SH-SY5Y (cell line): Measurements from ENCODE around the gene MYO18B.

Experiments
- GATA2 ChIP-seq: IDR thresholded peaks from 2 replicates; pipeline ENCODE4 v1.6.1; 2011; ENCODE audit warnings: mild to moderate bottlenecking, low read depth, low read length
- GATA3 ChIP-seq: IDR thresholded peaks from 2 replicates; pipeline ENCODE4 v1.6.1; 2011; ENCODE audit warnings: low read depth, mild to moderate bottlenecking, low read length, moderate library complexity

MYO18B gene

GRCh38 chr22:25772288-25772687, 30.3 kb downstream of the MYO18B start:
- TF ChIP-seq GATA2 (no peak), GATA3 (no peak)

GRCh38 chr22:25774575-25775026, 32.6 kb downstream of the MYO18B start:
- TF ChIP-seq GATA2: no peak
- TF ChIP-seq GATA3: no peak

GRCh38 chr22:25775531-25775930, 33.5 kb downstream of the MYO18B start:
- TF ChIP-seq GATA2 (no peak), GATA3 (no peak)

GRCh38 chr22:25777411-25777810, 35.4 kb downstream of the MYO18B start:
- TF ChIP-seq GATA2 (no peak), GATA3 (no peak)

- TF ChIP-seq GATA3 (no peak), GATA2 (no peak)
These were observed 35.9 kb downstream of the MYO18B start for GRCh38 chr22:25777870-25778269.

- TF ChIP-seq GATA3 (no peak), GATA2 (no peak)
These were observed 37.4 kb downstream of the MYO18B start for GRCh38 chr22:25779426-25779825.

- no peak for TF ChIP-seq GATA2
- TF ChIP-seq GATA3: no peak
These were observed 37.9 kb downstream of the MYO18B start for GRCh38 chr22:25779890-25780289.

GRCh38 chr22:25780673-25781072, 38.7 kb downstream of the MYO18B start:
- peak; percentile 99 for TF ChIP-seq GATA3
- peak; percentile 100 for TF ChIP-seq GATA2

GRCh38 chr22:25781801-25782200, 39.8 kb downstream of the MYO18B start:
- TF ChIP-seq GATA3 (no peak), GATA2 (no peak)

- TF ChIP-seq GATA3: no peak
- no peak for TF ChIP-seq GATA2
These were observed 40.8 kb downstream of the MYO18B start for GRCh38 chr22:25782831-25783230.

GRCh38 chr22:25783856-25784255, 41.9 kb downstream of the MYO18B start:
- TF ChIP-seq GATA3 (no peak), GATA2 (no peak)

- no peak for TF ChIP-seq GATA2
- no peak for TF ChIP-seq GATA3
These were observed 44.2 kb downstream of the MYO18B start for GRCh38 chr22:25786165-25786564.

- TF ChIP-seq GATA3: no peak
- no peak for TF ChIP-seq GATA2
These were observed 49.6 kb downstream of the MYO18B start for GRCh38 chr22:25791556-25791955.

- TF ChIP-seq GATA2 (no peak), GATA3 (no peak)
These were observed 53.5 kb downstream of the MYO18B start for GRCh38 chr22:25795478-25795877.

GRCh38 chr22:25797498-25798290, 55.7 kb downstream of the MYO18B start:
- TF ChIP-seq GATA2 (no peak), GATA3 (no peak)

GRCh38 chr22:25800766-25801165, 58.8 kb downstream of the MYO18B start:
- TF ChIP-seq GATA2 (no peak), GATA3 (no peak)

GRCh38 chr22:25802018-25802417, 60.0 kb downstream of the MYO18B start:
- TF ChIP-seq GATA3 (no peak), GATA2 (no peak)
